ENCODE results near the gene ZBTB3. TPM values are rescaled to one million over a fixed set of nuclear protein-coding genes. Genes with fewer than 3 reads are reported as not detected.

The ZBTB3 gene
- total and polyA plus RNA-seq, 2 donors from 2014 or later: 4.8 to 15.0 TPM

- Histone ChIP-seq H3K27me3 (ENCODE audit: control insufficient read depth, insufficient read depth, low read length) (no peaks in the 10 kb centered on the region), H3K4me1 (ENCODE audit: control insufficient read depth in 2 of 3, insufficient read depth in 2 of 3, low read depth in 1 of 3, low read length in 3 of 3) (peaks cover 0 to 37% (median 30%) of the 10 kb centered on the region in 3 donors), H3K27ac (ENCODE audit: low read depth in 2 of 2, low read length in 2 of 2) (peak overlapping the region; percentile 89 to 93), H3K4me3 (ENCODE audit: low read length in 3 of 3) (peak overlapping the region; percentile 87 to 91 (median 88)), H3K36me3 (ENCODE audit: control insufficient read depth in 2 of 3, insufficient read depth in 3 of 3, low read length in 3 of 3) (peaks cover 3 to 21% (median 6%) of the 10 kb centered on the region in 3 donors), H3K9me3 (ENCODE audit: control insufficient read depth in 2 of 3, insufficient read depth in 1 of 3, low read length in 3 of 3) (no peaks in the 10 kb centered on the region), H3K9ac (ENCODE audit: low read length in 3 of 3) (peak overlapping the region; percentile 83 to 98 (median 92))
- DNase-seq: peak in 2 of 5 donors; percentile 22 to 82
- no peak for TF ChIP-seq CTCF (IDR thresholded peaks at IDR 0.05; ENCODE audit: borderline replicate concordance, extremely low read depth, insufficient read depth)
- no peak for FAIRE-seq
- intact Hi-C loops (cut with DNase I): no loop called here
Measured at GRCh38 chr11:62708793-62709192, 45.2 kb downstream of the ZBTB3 start.

GRCh38 chr11:62708392-62708791 is 45.6 kb downstream of the ZBTB3 start:
- FAIRE-seq (no peak), DNase-seq (peak in 2 of 5 donors; percentile 8 to 66)
- intact Hi-C loops (cut with DNase I): no loop called here
- no peaks in the 10 kb centered on the region for H3K9me3 ChIP-seq (ENCODE audit: control insufficient read depth in 2 of 3, insufficient read depth in 1 of 3, low read length in 3 of 3)
- no peaks in the 10 kb centered on the region for H3K27me3 ChIP-seq (ENCODE audit: control insufficient read depth, insufficient read depth, low read length)
- H3K4me3 ChIP-seq (ENCODE audit: low read length in 3 of 3): peak overlapping the region; percentile 87 to 91 (median 88)
- H3K27ac ChIP-seq (ENCODE audit: low read depth in 2 of 2, low read length in 2 of 2): peak overlapping the region; percentile 32 to 89
- H3K9ac ChIP-seq (ENCODE audit: low read length in 3 of 3): peak overlapping the region; percentile 51 to 98 (median 83)
- no peak for TF ChIP-seq CTCF (IDR thresholded peaks at IDR 0.05; ENCODE audit: borderline replicate concordance, extremely low read depth, insufficient read depth)
- peaks cover 0 to 33% (median 30%) of the 10 kb centered on the region in 3 donors for H3K4me1 ChIP-seq (ENCODE audit: control insufficient read depth in 2 of 3, insufficient read depth in 2 of 3, low read depth in 1 of 3, low read length in 3 of 3)
- peaks cover 0 to 17% (median 2%) of the 10 kb centered on the region in 3 donors for H3K36me3 ChIP-seq (ENCODE audit: control insufficient read depth in 2 of 3, insufficient read depth in 3 of 3, low read length in 3 of 3)

- peak within 1 kb of the TSS; percentile 87 to 91 (median 88) for H3K4me3 ChIP-seq (ENCODE audit: low read length in 3 of 3)
- intact Hi-C loops (cut with DNase I): no loop called here
- H3K9ac ChIP-seq (ENCODE audit: low read length in 3 of 3): peak within 1 kb of the TSS in 2 of 3 donors; percentile 79 to 98
- FAIRE-seq (no peak), DNase-seq (peak in 4 of 5 donors; percentile 95 to 97 (median 95))
- H3K36me3 ChIP-seq (ENCODE audit: control insufficient read depth in 2 of 3, insufficient read depth in 3 of 3, low read length in 3 of 3): peaks cover 0 to 9% (median 2%) of the 10 kb centered on the region in 3 donors
- no peaks in the 10 kb centered on the region for H3K27me3 ChIP-seq (ENCODE audit: control insufficient read depth, insufficient read depth, low read length)
- peak within 1 kb of the TSS; percentile 93 to 94 for H3K27ac ChIP-seq (ENCODE audit: low read depth in 2 of 2, low read length in 2 of 2)
- TF ChIP-seq CTCF (IDR thresholded peaks at IDR 0.05; ENCODE audit: borderline replicate concordance, extremely low read depth, insufficient read depth): no peak
- no peaks in the 10 kb centered on the region for H3K9me3 ChIP-seq (ENCODE audit: control insufficient read depth in 2 of 3, insufficient read depth in 1 of 3, low read length in 3 of 3)
- H3K4me1 ChIP-seq (ENCODE audit: control insufficient read depth in 2 of 3, insufficient read depth in 2 of 3, low read depth in 1 of 3, low read length in 3 of 3): peaks cover 0 to 30% (median 29%) of the 10 kb centered on the region in 3 donors
Measured at GRCh38 chr11:62707277-62707861, 46.6 kb downstream of the ZBTB3 start, which contains the start of the genes BSCL2 and GNG3. Gene BSCL2, minus strand, starts transcription at chr11:62707424. Its CDS starts 229 bp downstream, at chr11:62707195. Gene GNG3, plus strand, starts transcription at chr11:62707676. Its CDS starts 620 bp downstream, at chr11:62708296.
